ENCODE data around the gene DAPK2.

The DAPK2 gene

GRCh38 chr15:63889831-63890230, 156.5 kb downstream of the DAPK2 start:
- no peak for DNase-seq

- no peak for DNase-seq
These were observed 157.5 kb downstream of the DAPK2 start for GRCh38 chr15:63888823-63889222.

GRCh38 chr15:63888146-63888545, 158.1 kb downstream of the DAPK2 start:
- no peak for DNase-seq

- no peak for DNase-seq
These were observed 158.7 kb downstream of the DAPK2 start for GRCh38 chr15:63887630-63888029.

- no peak for DNase-seq
These were observed 161.3 kb downstream of the DAPK2 start for GRCh38 chr15:63884953-63885352.

- no peak for DNase-seq
These were observed 164.9 kb downstream of the DAPK2 start for GRCh38 chr15:63881431-63881830.

- DNase-seq: no peak
These were observed 165.5 kb downstream of the DAPK2 start for GRCh38 chr15:63880744-63881143.

GRCh38 chr15:63879995-63880394, 166.3 kb downstream of the DAPK2 start:
- no peak for DNase-seq

- DNase-seq: no peak
These were observed 167.1 kb downstream of the DAPK2 start for GRCh38 chr15:63879211-63879610.

GRCh38 chr15:63877713-63878271, 168.5 kb downstream of the DAPK2 start:
- no peak for DNase-seq

GRCh38 chr15:63876085-63876662, 170.1 kb downstream of the DAPK2 start:
- DNase-seq: no peak

GRCh38 chr15:63874616-63875015, 171.7 kb downstream of the DAPK2 start:
- no peak for DNase-seq

- no peak for DNase-seq
These were observed 173.3 kb downstream of the DAPK2 start for GRCh38 chr15:63872759-63873510.

- DNase-seq: no peak
These were observed 175.6 kb downstream of the DAPK2 start for GRCh38 chr15:63870487-63871209.

- no peak for DNase-seq
These were observed 176.3 kb downstream of the DAPK2 start for GRCh38 chr15:63870043-63870394.

- DNase-seq: no peak
These were observed 176.8 kb downstream of the DAPK2 start for GRCh38 chr15:63869371-63870042.

GRCh38 chr15:63864186-63864585, 182.1 kb downstream of the DAPK2 start:
- DNase-seq: no peak

- no peak for DNase-seq
These were observed 184.3 kb downstream of the DAPK2 start for GRCh38 chr15:63861946-63862517.

GRCh38 chr15:63860555-63860954, 185.7 kb downstream of the DAPK2 start:
- DNase-seq: no peak

GRCh38 chr15:63860155-63860554, 186.1 kb downstream of the DAPK2 start:
- DNase-seq: no peak

GRCh38 chr15:63858881-63859280, 187.4 kb downstream of the DAPK2 start:
- no peak for DNase-seq

GRCh38 chr15:63858448-63858847, 187.8 kb downstream of the DAPK2 start:
- no peak for DNase-seq

GRCh38 chr15:63857461-63857856, 188.8 kb downstream of the DAPK2 start:
- no peak for DNase-seq

All from NCI-H526 treated with DMSO at 0.1 percent for 48 hours (cell line).